Naive thymus-derived CD4-positive, alpha-beta T cell (primary cell): ENCODE data around the gene ZBTB48. TPM values are rescaled to one million over a fixed set of nuclear protein-coding genes. Genes with fewer than 3 reads are reported as not detected.
A peak's percentile ranks its signal among the peaks of the same experiment; 100 is the strongest.

Experiments
- ATAC-seq: fragments of 150-1000 bp; cut with Tn5 transposase; 2 replicates; pipeline ENCODE4 v1.10.0; 2021; ENCODE audit warnings: mild to moderate bottlenecking, moderate library complexity
- CTCF ChIA-PET: fragments of 350-600 bp; sonication (Branson Sonifier 250); formaldehyde crosslinking; loops from one replicate; lab custom pipeline; 2021; ENCODE audit warnings: antibody characterized with exemption; lab: Charles Lee
- POLR2A ChIA-PET: fragments of 350-600 bp; sonication (Branson Sonifier 250); formaldehyde crosslinking; loops from one replicate; lab custom pipeline; 2021; ENCODE audit warnings: antibody characterized with exemption, inconsistent platforms; lab: Charles Lee
- DNase-seq, 9 donors: peaks; one replicate each; pipeline versions ENCODE4 v3.0.0 to v3.0.0-alpha.2; 2020 to 2022; ENCODE audit warnings: mixed read lengths in 1 of 9
- H3K27ac ChIP-seq: one replicate; pipeline ENCODE4 v1.7.0; 2013; ENCODE audit warnings: mild to moderate bottlenecking, low read depth, low read length, moderate library complexity
- H3K27me3 ChIP-seq, 2 donors: one replicate each; pipeline ENCODE4 v1.7.0; 2013; ENCODE audit warnings: low read length in 2 of 2, mild to moderate bottlenecking in 2 of 2, moderate library complexity in 2 of 2; ENCODE audit not compliant: control insufficient read depth in 2 of 2, insufficient read depth in 2 of 2
- H3K36me3 ChIP-seq, 3 experiments: 1 replicate in 2 of 3; 2 replicates in 1 of 3; pipeline ENCODE4 v1.7.0; 2013; ENCODE audit warnings: low read length in 3 of 3, mild to moderate bottlenecking in 3 of 3, moderate library complexity in 1 of 3; ENCODE audit not compliant: insufficient read depth in 3 of 3, control insufficient read depth in 2 of 3
- H3K4me1 ChIP-seq, 2 donors: one replicate each; pipeline ENCODE4 v1.7.0; 2013; ENCODE audit warnings: low read length in 2 of 2, mild to moderate bottlenecking in 2 of 2, moderate library complexity in 1 of 2; ENCODE audit not compliant: control insufficient read depth in 2 of 2, insufficient read depth in 2 of 2
- H3K4me3 ChIP-seq: 2 replicates; pipeline ENCODE4 v1.7.0; 2013; ENCODE audit warnings: mild to moderate bottlenecking, low read length
- H3K9me3 ChIP-seq, 3 experiments: 1 replicate in 2 of 3; 2 replicates in 1 of 3; pipeline ENCODE4 v1.7.0; 2013; ENCODE audit warnings: low read length in 3 of 3; ENCODE audit not compliant: control insufficient read depth in 2 of 3
- H3K27ac Mint-ChIP-seq, 9 donors: one replicate each; pipeline ENCODE4 v1.8.0; 2020 to 2022; ENCODE audit warnings: mixed read lengths in 9 of 9, mild to moderate bottlenecking in 8 of 9, moderate library complexity in 5 of 9, inconsistent platforms in 2 of 9
- H3K27me3 Mint-ChIP-seq, 5 donors: one replicate each; pipeline ENCODE4 v1.8.0; 2021 to 2022; ENCODE audit warnings: mixed read lengths in 5 of 5, mild to moderate bottlenecking in 1 of 5
- H3K36me3 Mint-ChIP-seq, 5 donors: one replicate each; pipeline ENCODE4 v1.8.0; 2020 to 2022; ENCODE audit warnings: mixed read lengths in 5 of 5, mild to moderate bottlenecking in 3 of 5, inconsistent platforms in 1 of 5
- H3K4me1 Mint-ChIP-seq, 7 donors: one replicate each; pipeline ENCODE4 v1.8.0; 2020 to 2022; ENCODE audit warnings: mixed read lengths in 7 of 7, mild to moderate bottlenecking in 3 of 7, inconsistent platforms in 1 of 7
- H3K4me3 Mint-ChIP-seq, 10 donors: one replicate each; pipeline ENCODE4 v1.8.0; 2020 to 2022; ENCODE audit warnings: mild to moderate bottlenecking in 10 of 10, mixed read lengths in 10 of 10, moderate library complexity in 6 of 10, inconsistent platforms in 2 of 10
- H3K9me3 Mint-ChIP-seq, 11 donors: one replicate each; pipeline ENCODE4 v1.8.0; 2020 to 2022; ENCODE audit warnings: mixed read lengths in 11 of 11, mild to moderate bottlenecking in 4 of 11, inconsistent platforms in 1 of 11, moderate library complexity in 1 of 11
- intact Hi-C, 2 donors: fragments of 100-400 bp; cut with micrococcal nuclease; formaldehyde crosslinking; loops; one replicate each; pipeline ENCODE4 v1.15.1; 2023
- polyA plus RNA-seq, 2 donors: library from polyadenylated mRNA; unstranded; fragments of 300-500 nt; fragmentation: Illumina TruSeq; gene quantifications; one replicate each; pipeline ENCODE4 v1.2.3, GENCODE V29; 2021
- total RNA-seq, 6 experiments: library from RNA in 5 of 6; stranded (reverse) in 5 of 6; gene quantifications; 1 replicate in 5 of 6; 2 replicates in 1 of 6; pipeline ENCODE4 v1.2.3 and lab custom pipeline; 2021 to 2026

ZBTB48 gene
- total and polyA plus RNA-seq, 7 experiments from 2014 or later = 18.5 to 70.4 (median 40.8) TPM

GRCh38 chr1:6627841-6628545 lies 48.2 kb downstream of the ZBTB48 start:
- H3K27ac ChIP-seq = no peak overlapping the region
- H3K27me3 Mint-ChIP-seq = no peaks in the 10 kb centered on the region
- ChIA-PET CTCF (interaction anchor here (0.9 kb wide), 1 partner anchor 205 kb away, joined by 3 read pairs; no protein-coding TSS in a partner anchor), POLR2A (interaction anchor here (1.2 to 14.2 kb wide), 2 partner anchors 16 to 24 kb away, joined by 6 to 246 read pairs; partner anchors contain the start of gene KLHL21)
- intact Hi-C loops = loop anchor here (5.0 kb wide), 3 partner anchors 74 to 236 kb away; partner anchors contain the start of genes ACOT7 (in 1 of the 2) and DNAJC11 (in 1 of the 2)
- H3K4me3 Mint-ChIP-seq = peak overlapping the region in 9 of 10 donors; percentile 30 to 92 (median 68)
- no peak overlapping the region for H3K4me3 ChIP-seq
- H3K9me3 ChIP-seq = no peaks in the 10 kb centered on the region
- peaks cover 0 to 14% (median 4%) of the 10 kb centered on the region in 5 donors for H3K36me3 Mint-ChIP-seq
- DNase-seq (no peak), ATAC-seq (no peak)
- peaks cover 11 to 39% (median 30%) of the 10 kb centered on the region in 7 donors for H3K4me1 Mint-ChIP-seq
- H3K27me3 ChIP-seq = no peaks in the 10 kb centered on the region
- H3K27ac Mint-ChIP-seq = peak overlapping the region in 6 of 9 donors; percentile 40 to 86 (median 70)
- H3K36me3 ChIP-seq = peaks cover 0 to 49% (median 9%) of the 10 kb centered on the region in 3 experiments
- no peaks in the 10 kb centered on the region for H3K9me3 Mint-ChIP-seq
- H3K4me1 ChIP-seq = peaks cover 13 to 18% of the 10 kb centered on the region in 2 donors

GRCh38 chr1:6628971-6629479 lies 49.2 kb downstream of the ZBTB48 start:
- DNase-seq = no peak
- Histone ChIP-seq H3K4me3 (no peak overlapping the region), H3K4me1 (peaks cover 13 to 18% of the 10 kb centered on the region in 2 donors), H3K27me3 (no peaks in the 10 kb centered on the region), H3K27ac (no peak overlapping the region), H3K9me3 (no peaks in the 10 kb centered on the region), H3K36me3 (peaks cover 0 to 60% (median 9%) of the 10 kb centered on the region in 3 experiments)
- Mint-ChIP-seq H3K36me3 (peaks cover 0 to 12% (median 4%) of the 10 kb centered on the region in 5 donors), H3K27me3 (no peaks in the 10 kb centered on the region), H3K27ac (peak overlapping the region in 2 of 9 donors; percentile 17 to 19), H3K9me3 (no peaks in the 10 kb centered on the region), H3K4me3 (no peak overlapping the region), H3K4me1 (peaks cover 11 to 35% (median 27%) of the 10 kb centered on the region in 7 donors)
- POLR2A ChIA-PET = interaction anchor here (1.2 to 14.2 kb wide), 3 partner anchors 9 to 25 kb away, joined by 3 to 246 read pairs (median 6); partner anchors contain the start of gene KLHL21
- intact Hi-C loops = loop anchor here (5.0 kb wide), 3 partner anchors 73 to 237 kb away; partner anchors contain the start of genes ACOT7 (in 1 of the 2) and DNAJC11 (in 1 of the 2)
- CTCF ChIA-PET = interaction anchor here (0.9 to 1.1 kb wide), 2 partner anchors 17 to 206 kb away, joined by 3 to 6 read pairs; no protein-coding TSS in a partner anchor
- ATAC-seq = no peak

GRCh38 chr1:6630027-6630426 lies 50.2 kb downstream of the ZBTB48 start:
- ChIA-PET POLR2A (interaction anchor here (0.7 to 1.2 kb wide), 3 partner anchors 10 to 30 kb away, joined by 3 read pairs; no protein-coding TSS in a partner anchor), CTCF (interaction anchor here (1.1 kb wide), 1 partner anchor 16 kb away, joined by 6 read pairs; no protein-coding TSS in a partner anchor)
- H3K27me3 Mint-ChIP-seq = no peaks in the 10 kb centered on the region
- H3K9me3 Mint-ChIP-seq = no peaks in the 10 kb centered on the region
- H3K4me3 Mint-ChIP-seq = no peak overlapping the region
- intact Hi-C loops = no loop called here
- H3K4me1 Mint-ChIP-seq = peaks cover 11 to 31% (median 25%) of the 10 kb centered on the region in 7 donors
- peaks cover 9 to 15% of the 10 kb centered on the region in 2 donors for H3K4me1 ChIP-seq
- no peak overlapping the region for H3K27ac Mint-ChIP-seq
- no peak overlapping the region for H3K27ac ChIP-seq
- H3K27me3 ChIP-seq = no peaks in the 10 kb centered on the region
- ATAC-seq (no peak), DNase-seq (no peak)
- H3K4me3 ChIP-seq = no peak overlapping the region
- H3K36me3 ChIP-seq = peaks cover 0 to 68% (median 9%) of the 10 kb centered on the region in 3 experiments
- no peaks in the 10 kb centered on the region for H3K9me3 ChIP-seq
- H3K36me3 Mint-ChIP-seq = peaks cover 0 to 15% (median 4%) of the 10 kb centered on the region in 5 donors

GRCh38 chr1:6631058-6631457 lies 51.3 kb downstream of the ZBTB48 start:
- ChIA-PET POLR2A (interaction anchor here (0.6 kb wide), 1 partner anchor 1218 kb away, joined by 4 read pairs; no protein-coding TSS in a partner anchor), CTCF (no interaction called here)
- Mint-ChIP-seq H3K36me3 (peaks cover 0 to 13% (median 4%) of the 10 kb centered on the region in 5 donors), H3K27me3 (no peaks in the 10 kb centered on the region), H3K27ac (no peak overlapping the region), H3K4me3 (no peak overlapping the region), H3K9me3 (no peaks in the 10 kb centered on the region), H3K4me1 (peaks cover 11 to 27% (median 21%) of the 10 kb centered on the region in 7 donors)
- peaks cover 4 to 15% of the 10 kb centered on the region in 2 donors for H3K4me1 ChIP-seq
- no peak overlapping the region for H3K4me3 ChIP-seq
- no peaks in the 10 kb centered on the region for H3K27me3 ChIP-seq
- H3K9me3 ChIP-seq = no peaks in the 10 kb centered on the region
- DNase-seq (no peak), ATAC-seq (no peak)
- H3K36me3 ChIP-seq = peaks cover 0 to 78% (median 9%) of the 10 kb centered on the region in 3 experiments
- no peak overlapping the region for H3K27ac ChIP-seq
- intact Hi-C loops = no loop called here

- no peaks in the 10 kb centered on the region for H3K9me3 ChIP-seq
- intact Hi-C loops = no loop called here
- no peak overlapping the region for H3K4me3 Mint-ChIP-seq
- peaks cover 0 to 93% (median 15%) of the 10 kb centered on the region in 3 experiments for H3K36me3 ChIP-seq
- CTCF ChIA-PET = interaction anchor here (0.7 to 1.5 kb wide), 7 partner anchors 15 to 911 kb away, joined by 3 to 6 read pairs (median 4); no protein-coding TSS in a partner anchor
- H3K4me1 Mint-ChIP-seq = peaks cover 3 to 9% (median 7%) of the 10 kb centered on the region in 7 donors
- no peaks in the 10 kb centered on the region for H3K9me3 Mint-ChIP-seq
- no peaks in the 10 kb centered on the region for H3K4me1 ChIP-seq
- POLR2A ChIA-PET = no interaction called here
- peaks cover 0 to 20% (median 4%) of the 10 kb centered on the region in 5 donors for H3K36me3 Mint-ChIP-seq
- no peak overlapping the region for H3K27ac ChIP-seq
- ATAC-seq (no peak), DNase-seq (no peak)
- no peak overlapping the region for H3K4me3 ChIP-seq
- H3K27me3 Mint-ChIP-seq = no peaks in the 10 kb centered on the region
- no peaks in the 10 kb centered on the region for H3K27me3 ChIP-seq
- peak overlapping the region in 2 of 9 donors; percentile 43 to 51 for H3K27ac Mint-ChIP-seq
These were observed 53.1 kb downstream of the ZBTB48 start for GRCh38 chr1:6632588-6633514.
